NCI-H226 (cell line): ENCODE results near the gene GPR101.
A peak's percentile ranks its signal among the peaks of the same experiment; 100 is the strongest.

Experiments
- DNase-seq: peaks from one replicate; pipeline ENCODE4 v3.0.0-alpha.2; 2015

GPR101 gene

DNA sequence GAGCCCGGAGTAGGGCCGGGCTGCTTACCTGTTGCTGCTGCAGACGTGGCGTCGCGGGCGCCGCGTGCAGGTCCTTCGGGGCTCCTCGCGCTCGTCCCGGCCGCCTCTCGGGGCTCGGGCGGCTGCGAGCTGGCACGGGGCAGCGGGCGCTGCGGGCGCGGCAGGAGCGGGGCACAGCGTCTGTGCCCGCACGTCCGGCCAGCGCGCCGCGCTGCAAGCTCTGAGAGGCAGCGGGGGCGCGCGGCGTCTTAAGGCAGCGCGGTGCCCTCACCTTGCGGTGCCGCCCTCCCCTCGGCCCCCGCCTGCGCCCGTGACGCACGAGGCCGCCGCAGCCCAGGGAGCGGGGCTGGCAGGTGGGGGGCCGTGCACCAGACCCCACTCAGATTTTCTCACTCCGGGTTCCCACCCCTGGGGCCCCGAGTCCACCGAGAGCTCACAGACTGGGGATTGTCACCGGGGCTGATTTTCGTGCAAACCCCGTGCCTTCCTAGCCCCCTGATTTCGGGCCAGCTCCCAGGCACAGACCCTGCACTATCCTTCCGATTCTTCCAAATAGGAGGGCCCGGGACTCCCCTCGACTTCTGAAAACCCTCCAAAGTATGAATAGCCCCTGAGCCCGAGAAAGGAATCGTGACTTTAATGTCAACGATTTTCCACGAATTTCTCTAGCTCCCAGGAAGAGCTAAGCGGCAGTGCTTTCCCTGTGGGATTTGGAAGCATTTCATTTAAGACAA, at the start of gene GPR101:
TSS of gene GPR101 (minus strand) at position 222 of the 734 bp plus-strand sequence. CDS start 2,321 bp downstream, outside the sequence.
- DNase-seq, result no peak

- no peak for DNase-seq
Measured at GRCh38 chrX:137081239-137081638, 47.4 kb upstream of the GPR101 start.

DNA sequence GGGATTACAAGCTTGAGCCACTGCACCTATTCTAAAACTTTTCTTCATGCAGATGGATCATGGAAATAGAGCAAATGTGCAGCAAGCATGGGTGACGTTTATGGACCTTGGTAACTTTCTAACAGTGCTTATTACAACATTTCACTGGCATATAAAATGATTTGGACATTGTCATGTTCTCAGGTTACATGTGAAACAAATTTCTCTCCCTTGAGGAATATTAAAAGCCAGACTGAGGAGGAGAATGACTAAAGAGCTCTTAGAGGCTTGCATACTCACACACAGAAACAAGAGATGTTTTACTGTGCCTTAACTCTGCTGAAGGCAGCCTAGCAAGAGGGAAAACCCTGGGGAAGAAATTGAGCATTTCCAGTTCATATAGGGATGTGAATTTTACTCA, 38.6 kb upstream of the GPR101 start:
- no peak for DNase-seq

- no peak for DNase-seq
Measured at GRCh38 chrX:137071596-137071995, 37.8 kb upstream of the GPR101 start.

GRCh38 chrX:137067147-137067546, 33.4 kb upstream of the GPR101 start:
- no peak for DNase-seq

DNA sequence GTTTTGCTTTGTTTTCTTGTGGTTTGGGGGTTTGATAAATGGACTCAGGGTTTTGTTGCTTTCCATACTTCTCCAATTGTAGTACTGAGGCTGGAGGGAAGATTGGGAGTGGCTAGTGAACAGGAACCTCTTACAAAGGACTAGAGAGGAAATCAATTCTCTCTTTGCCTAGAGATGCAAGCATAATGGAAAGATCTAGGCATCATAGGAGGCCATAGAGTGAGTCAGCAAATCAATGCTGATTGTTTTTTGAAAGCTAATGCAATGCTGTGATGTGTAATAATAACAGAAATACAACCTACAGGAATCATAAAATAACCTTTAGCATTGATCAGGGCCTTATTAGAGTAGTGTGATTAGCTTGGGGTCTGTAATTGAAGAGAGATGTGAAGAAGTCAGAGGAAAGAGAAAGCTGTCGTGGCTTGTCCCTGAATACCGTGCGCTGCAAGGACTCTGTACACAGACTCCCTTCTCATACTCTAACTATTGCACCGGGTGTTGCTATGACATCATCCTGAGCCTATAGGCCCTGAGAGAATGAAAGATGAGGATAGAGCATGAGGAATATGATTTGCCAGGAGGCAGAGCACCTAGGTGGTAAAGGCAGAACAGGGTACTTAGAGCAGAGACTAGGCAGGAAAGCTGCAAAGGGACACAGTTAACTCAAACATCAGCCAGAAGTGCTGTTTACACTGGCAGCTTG, 29.3 kb upstream of the GPR101 start:
- DNase-seq, result no peak

GRCh38 chrX:137058339-137059127, 24.7 kb upstream of the GPR101 start:
- DNase-seq, result no peak

DNA sequence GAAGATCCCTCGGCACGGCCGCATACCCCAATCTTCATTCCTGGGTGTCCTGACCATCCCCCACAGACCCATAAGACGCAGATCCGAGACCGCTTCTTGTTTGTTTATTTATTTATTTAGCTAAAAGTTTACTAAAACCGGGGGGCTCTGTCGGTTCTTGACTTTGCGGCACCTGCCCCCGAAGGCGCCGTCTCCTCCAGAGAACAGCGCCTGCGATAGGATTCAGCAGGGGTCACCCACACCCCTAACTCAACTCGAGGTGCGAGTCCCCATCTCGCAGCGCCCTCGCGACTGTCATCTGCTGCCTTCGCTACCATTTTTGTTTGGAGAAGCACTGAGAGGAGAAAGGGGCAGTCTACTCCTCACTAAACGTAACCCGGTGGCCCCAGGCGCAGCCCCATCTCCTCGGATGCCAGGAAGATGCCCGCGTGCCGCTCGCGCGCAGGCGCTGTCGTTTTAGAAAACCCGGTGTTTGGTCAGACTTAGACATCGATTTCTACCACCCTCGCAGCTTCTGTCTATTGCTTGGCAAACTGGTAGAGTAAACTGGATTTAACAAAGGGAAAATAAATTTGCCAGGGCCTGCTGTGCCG, 18.9 kb upstream of the GPR101 start:
- DNase-seq, result no peak

DNA sequence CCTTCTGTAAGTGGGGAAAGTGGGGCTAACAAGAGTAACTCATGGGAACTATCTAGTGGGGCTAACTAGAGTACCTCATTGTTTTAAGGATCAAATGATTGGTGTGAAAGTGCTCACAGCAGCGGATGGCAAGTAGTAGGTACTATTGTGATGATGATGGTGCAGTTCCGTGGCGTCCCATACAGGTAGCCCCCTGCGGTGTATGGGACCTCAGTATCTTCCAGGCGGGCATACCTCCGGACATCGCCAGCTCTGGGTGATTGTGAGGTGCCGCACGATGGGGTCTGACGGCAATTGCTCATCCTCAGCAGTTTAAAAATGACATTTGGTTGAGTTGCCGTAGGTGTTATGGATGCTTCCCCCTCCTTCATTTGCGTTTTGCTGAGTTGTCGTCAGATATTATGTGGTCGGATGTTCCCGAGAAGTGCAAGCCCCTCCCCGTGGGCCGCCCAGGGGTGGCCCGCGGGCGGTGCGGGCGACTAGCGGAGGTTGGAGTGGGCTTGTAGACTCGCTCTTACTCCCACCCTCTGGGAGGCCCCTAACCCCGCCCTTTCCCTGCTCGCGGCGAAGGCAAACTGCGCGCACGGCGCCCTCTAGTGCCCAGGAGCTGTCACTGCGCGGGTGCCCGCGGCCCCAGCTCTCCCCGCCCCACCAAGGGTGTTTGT, 18.3 kb upstream of the GPR101 start:
- DNase-seq, result peak; percentile 26

GRCh38 chrX:137044893-137045292, 11.1 kb upstream of the GPR101 start:
- no peak for DNase-seq

DNA sequence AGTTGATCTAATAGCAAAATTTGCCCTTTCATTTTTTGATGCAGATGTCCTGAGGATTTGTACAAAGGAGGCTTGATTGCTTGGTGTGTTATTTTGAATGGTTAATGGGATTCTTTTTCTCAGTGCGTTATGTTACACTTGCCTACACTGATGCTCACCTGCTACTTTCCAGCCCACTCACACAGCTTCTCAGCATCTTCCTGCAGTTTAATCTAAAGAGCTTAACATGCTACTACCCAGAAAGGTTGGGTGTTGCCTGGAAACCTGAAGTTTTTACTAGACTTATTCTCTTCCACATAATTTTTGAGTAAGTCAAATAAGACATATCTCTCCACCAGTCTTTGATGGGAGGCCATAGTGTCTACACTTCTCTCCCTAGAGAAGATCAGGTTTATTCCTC, 9.9 kb upstream of the GPR101 start:
- DNase-seq, result no peak

DNA sequence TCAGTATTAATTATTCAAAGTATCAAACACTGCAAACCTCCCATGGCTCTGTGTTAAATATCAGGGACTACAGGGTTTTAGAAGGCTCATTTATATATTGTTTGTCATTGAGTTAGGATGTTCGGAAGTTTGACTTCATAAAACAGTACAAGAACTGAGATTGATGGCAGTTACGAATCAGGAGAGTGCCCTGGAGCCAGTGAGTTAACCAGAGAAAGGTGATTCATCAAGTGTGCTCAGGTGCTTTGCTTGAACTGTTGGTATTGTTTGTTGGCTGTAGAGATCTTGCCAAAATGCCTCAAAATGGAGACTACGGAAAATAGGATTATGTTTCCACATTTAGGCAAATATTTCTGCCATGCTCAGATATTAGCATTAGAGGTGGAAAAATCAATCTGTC, 7.5 kb upstream of the GPR101 start:
- DNase-seq, result no peak

GRCh38 chrX:137040113-137040794, 6.5 kb upstream of the GPR101 start:
- no peak for DNase-seq

GRCh38 chrX:137034508-137034872, 695 bp upstream of the GPR101 start:
- DNase-seq, result no peak

GRCh38 chrX:137032841-137033773, 688 bp downstream of the GPR101 start:
- DNase-seq, result no peak

GRCh38 chrX:137032341-137032694, 1.5 kb downstream of the GPR101 start:
- no peak for DNase-seq

- DNase-seq, result no peak
Measured at GRCh38 chrX:137031517-137032340, 2.1 kb downstream of the GPR101 start.

DNA sequence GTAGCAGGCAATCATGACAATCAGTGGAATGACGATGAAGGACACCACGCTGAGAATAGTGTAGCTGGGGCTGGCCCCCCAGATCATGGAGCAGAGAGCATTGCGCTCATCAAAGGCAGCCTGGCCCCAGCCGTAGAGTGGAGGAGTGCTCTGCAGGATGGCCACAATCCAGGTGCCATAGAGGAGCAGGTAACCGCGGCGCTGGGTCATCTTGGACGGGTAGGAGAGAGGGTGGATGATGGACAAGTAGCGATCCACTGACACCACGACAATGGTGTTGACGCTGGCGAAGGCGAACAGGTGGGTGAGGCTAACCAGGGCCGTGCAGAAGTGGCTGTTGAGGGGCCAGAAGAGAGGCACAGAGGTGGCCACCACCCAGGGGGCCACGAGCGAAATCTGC, 2.8 kb downstream of the GPR101 start:
- no peak for DNase-seq

- DNase-seq, result no peak
Measured at GRCh38 chrX:137028699-137029098, 5.1 kb downstream of the GPR101 start.

DNA sequence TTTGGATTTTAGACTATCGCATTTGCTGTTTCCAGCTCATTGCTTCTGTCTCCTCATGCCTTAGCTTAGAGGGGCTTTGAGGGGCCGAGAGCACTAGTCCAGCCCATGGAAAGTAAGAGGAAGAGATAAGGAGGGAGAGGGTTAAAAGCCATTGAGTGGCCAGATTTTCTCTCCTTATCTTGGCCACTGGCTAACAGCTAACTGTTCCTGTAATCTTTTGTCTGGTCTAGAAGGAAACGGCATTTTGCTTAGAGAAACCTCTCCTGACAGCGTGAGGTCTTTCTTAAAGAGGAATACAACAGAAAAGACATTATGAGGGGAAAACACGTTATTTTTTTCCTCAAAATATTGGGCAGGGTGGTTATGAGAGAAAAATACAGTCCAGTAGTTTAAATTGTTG, 7.9 kb downstream of the GPR101 start:
- no peak for DNase-seq
